NB4 (cell line): ENCODE data around the gene ATP1A4.

ENCODE experiments used
- DNase-seq: peaks from one replicate; pipeline ENCODE4 v3.0.0; 2010; ENCODE audit warnings: low read depth
- H3K4me3 ChIP-seq: one replicate; pipeline ENCODE4 v1.5.1; 2011; ENCODE audit warnings: mild to moderate bottlenecking, low read depth, low read length, moderate library complexity
- CTCF ChIP-seq: IDR thresholded peaks from one replicate; pipeline ENCODE4 v1.5.1; 2012; ENCODE audit warnings: low read depth, low read length
- MYC ChIP-seq: IDR thresholded peaks from 2 replicates; pipeline ENCODE4 v1.6.1; 2011; ENCODE audit warnings: low read depth, low read length
- POLR2A ChIP-seq: IDR thresholded peaks from 2 replicates; pipeline ENCODE4 v1.6.1; 2011; ENCODE audit warnings: mild to moderate bottlenecking; ENCODE audit not compliant: insufficient read length; ENCODE audit errors: extremely low read depth
- TF ChIP-seq, protein P1 (sequence below): IDR thresholded peaks from 2 replicates; pipeline ENCODE4 v1.6.1; 2011; ENCODE audit warnings: low read depth, low read length

The ATP1A4 gene

GRCh38 chr1:160149716-160150115, 1.7 kb upstream of the ATP1A4 start:
- no peak for DNase-seq
- TF ChIP-seq POLR2A, result no peak
- TF ChIP-seq CTCF, result no peak
- TF ChIP-seq MYC, result no peak
- TF ChIP-seq, protein P1, sequence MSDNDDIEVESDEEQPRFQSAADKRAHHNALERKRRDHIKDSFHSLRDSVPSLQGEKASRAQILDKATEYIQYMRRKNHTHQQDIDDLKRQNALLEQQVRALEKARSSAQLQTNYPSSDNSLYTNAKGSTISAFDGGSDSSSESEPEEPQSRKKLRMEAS, result no peak
- H3K4me3 ChIP-seq, result no peak overlapping the region

DNA sequence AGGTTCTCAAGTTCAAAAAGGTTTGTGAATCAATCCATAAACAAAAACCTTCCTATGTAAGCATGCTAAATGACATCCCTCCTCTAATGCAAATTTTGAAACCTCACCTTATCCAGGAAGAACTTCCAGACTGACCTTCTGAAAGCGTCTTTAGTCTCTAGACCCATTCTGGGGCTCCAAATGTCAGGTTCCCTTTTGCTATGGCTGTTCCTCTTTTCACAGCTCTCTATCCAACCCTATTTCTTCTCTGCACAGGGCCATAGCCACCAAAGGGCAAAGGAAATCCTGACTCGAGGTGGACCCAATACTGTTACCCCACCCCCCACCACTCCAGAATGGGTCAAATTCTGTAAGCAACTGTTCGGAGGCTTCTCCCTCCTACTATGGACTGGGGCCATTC, 3.4 kb downstream of the ATP1A4 start:
- TF ChIP-seq POLR2A, result no peak
- TF ChIP-seq, protein P1, result no peak
- no peak for TF ChIP-seq MYC
- no peak for TF ChIP-seq CTCF
- DNase-seq, result no peak
- H3K4me3 ChIP-seq, result no peak overlapping the region

- no peak overlapping the region for H3K4me3 ChIP-seq
- TF ChIP-seq POLR2A, result no peak
- TF ChIP-seq MYC, result no peak
- TF ChIP-seq, protein P1, result no peak
- no peak for TF ChIP-seq CTCF
- DNase-seq, result no peak
Measured at GRCh38 chr1:160156361-160156760, 5.0 kb downstream of the ATP1A4 start.

DNA sequence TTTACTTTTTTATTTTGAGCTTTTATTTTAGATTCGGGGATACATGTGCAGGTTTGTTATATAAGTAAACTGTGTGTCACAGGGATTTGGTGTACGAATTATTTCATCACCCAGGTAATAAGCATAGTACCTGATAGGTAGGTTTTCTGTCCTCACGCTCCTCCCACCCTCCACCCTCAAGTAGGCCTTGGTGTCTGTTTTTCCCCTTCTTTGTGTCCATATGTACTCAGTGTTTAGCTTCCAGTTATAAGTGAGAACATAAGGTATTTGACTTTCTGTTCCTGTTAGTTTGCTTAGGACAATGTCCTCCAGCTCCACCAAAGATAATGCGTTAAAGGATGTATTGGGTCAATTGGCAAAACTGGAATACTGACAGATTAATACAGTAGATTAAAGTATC, 5.8 kb downstream of the ATP1A4 start:
- TF ChIP-seq CTCF (no peak), MYC (no peak), POLR2A (no peak)
- no peak for DNase-seq
- no peak overlapping the region for H3K4me3 ChIP-seq

GRCh38 chr1:160158031-160158430, 6.6 kb downstream of the ATP1A4 start:
- no peak overlapping the region for H3K4me3 ChIP-seq
- no peak for TF ChIP-seq CTCF
- no peak for TF ChIP-seq MYC
- TF ChIP-seq, protein P1, result no peak
- no peak for DNase-seq

GRCh38 chr1:160158534-160158933, 7.1 kb downstream of the ATP1A4 start:
- DNase-seq, result no peak
- TF ChIP-seq, protein P1, result no peak
- no peak for TF ChIP-seq CTCF
- no peak for TF ChIP-seq MYC
- no peak for TF ChIP-seq POLR2A
- no peak overlapping the region for H3K4me3 ChIP-seq
